ENCODE data around the gene HEATR3.

The HEATR3 gene

DNA sequence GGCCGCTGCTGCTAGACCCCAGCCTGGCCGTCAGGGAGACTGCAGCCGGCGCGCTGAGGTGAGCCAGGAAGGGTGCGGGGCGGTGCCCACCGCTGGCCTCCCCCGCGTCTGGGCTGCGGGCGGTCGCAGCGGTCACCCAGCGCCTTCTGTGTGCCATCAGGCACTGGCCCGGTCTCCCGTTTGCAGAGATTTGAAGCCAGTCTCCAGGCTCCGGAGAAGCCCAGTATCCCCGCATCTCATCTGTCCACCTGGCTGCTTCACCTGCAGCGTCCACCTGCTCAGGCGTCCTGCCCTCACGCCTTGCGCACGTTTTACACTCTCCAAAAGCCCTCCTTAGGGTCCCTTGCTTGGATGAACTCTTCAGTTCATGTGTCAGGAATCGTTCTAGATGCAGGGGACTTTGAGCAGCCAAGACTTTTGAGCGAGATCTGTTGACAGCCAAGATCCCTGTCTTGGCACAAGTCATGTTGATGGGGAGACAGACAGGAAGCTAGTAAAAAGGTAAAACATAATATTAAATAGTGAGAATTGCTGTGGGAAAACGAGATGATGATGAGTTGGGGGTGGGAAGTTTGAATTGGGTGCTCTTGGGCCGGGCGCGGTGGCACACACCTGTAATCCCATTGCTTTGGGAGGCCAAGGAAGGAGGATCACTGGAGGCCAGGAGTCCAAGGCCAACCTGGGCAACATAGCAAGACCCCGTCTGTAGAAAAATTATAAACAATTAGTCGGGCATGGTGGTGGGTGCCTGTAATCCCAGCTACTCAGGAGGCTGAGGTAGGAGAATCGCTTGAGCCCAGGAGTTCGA lies 916 bp downstream of the HEATR3 start:
- Histone ChIP-seq H3K27me3 (ENCODE audit: low read depth) (no peaks in the 10 kb centered on the region), H3K36me3 (replicated peaks) (peaks cover 32% of the 10 kb centered on the region), H3K4me1 (peaks cover 14% of the 10 kb centered on the region), H3K4me3 (peak overlapping the region; percentile 98), H3K9me3 (no peaks in the 10 kb centered on the region)
- DNase-seq (ENCODE audit: low spot score in 2 of 2) = peak in 1 of 2 experiments; percentile 11
- in situ Hi-C loops (cut with MboI; ENCODE audit: low sequenced_read_pairs) = no loop called here

DNA sequence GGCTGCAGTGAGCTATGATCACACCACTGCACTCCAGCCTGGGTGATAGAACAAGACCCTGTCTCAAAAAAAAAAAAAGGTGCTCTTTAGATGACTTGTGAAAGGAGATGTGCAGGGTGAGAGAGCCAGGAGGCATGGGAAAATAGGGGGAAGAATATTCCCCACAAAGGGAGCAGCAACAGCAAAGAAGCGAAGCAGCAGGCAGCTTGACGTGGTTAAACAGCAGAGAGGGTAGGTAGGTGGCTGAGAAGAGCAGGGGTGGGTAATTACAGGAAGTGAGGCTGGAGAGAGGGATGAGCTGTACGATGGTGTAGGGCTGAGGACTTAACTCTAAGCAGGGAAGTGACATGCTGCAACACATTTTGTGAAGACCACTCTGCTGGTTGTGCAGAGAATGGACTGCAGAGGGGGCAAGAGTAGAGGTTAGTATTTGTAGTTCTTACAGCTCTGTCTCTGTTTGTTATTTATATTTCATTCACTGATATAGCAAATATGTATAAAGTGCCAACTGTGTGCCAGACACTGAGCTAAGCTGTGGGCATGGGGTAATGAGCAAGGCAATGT lies 1.6 kb downstream of the HEATR3 start:
- Histone ChIP-seq H3K36me3 (replicated peaks) (peaks cover 32% of the 10 kb centered on the region), H3K27me3 (ENCODE audit: low read depth) (no peaks in the 10 kb centered on the region), H3K4me1 (peaks cover 14% of the 10 kb centered on the region), H3K9me3 (no peaks in the 10 kb centered on the region), H3K4me3 (peak overlapping the region; percentile 98)
- DNase-seq (ENCODE audit: low spot score in 2 of 2) = peak; percentile 60 to 62
- in situ Hi-C loops (cut with MboI; ENCODE audit: low sequenced_read_pairs) = no loop called here

DNA sequence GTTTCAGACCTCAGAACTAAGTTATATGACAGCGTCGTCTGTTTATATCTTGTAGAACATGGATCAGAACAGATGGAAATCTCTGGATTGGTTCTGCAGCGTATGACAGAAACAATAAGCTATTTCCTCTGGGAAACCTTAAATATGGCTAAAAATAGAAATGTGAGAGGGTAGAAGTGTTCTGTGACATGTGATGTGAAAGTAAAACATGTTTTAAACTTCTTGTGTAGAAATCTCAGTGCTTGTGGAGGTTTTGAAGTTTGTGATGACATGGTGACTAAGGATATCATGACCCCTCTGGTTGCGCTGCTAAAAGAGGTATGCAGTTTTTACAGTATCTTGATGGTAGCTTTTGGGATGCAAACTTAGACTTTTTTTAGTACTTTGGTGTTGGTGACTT lies 2.8 kb downstream of the HEATR3 start:
- Histone ChIP-seq H3K9me3 (no peaks in the 10 kb centered on the region), H3K27me3 (ENCODE audit: low read depth) (no peaks in the 10 kb centered on the region), H3K36me3 (replicated peaks) (peaks cover 32% of the 10 kb centered on the region), H3K4me1 (peaks cover 14% of the 10 kb centered on the region), H3K4me3 (no peak overlapping the region)
- in situ Hi-C loops (cut with MboI; ENCODE audit: low sequenced_read_pairs) = no loop called here
- no peak for DNase-seq (ENCODE audit: low spot score in 2 of 2)

DNA sequence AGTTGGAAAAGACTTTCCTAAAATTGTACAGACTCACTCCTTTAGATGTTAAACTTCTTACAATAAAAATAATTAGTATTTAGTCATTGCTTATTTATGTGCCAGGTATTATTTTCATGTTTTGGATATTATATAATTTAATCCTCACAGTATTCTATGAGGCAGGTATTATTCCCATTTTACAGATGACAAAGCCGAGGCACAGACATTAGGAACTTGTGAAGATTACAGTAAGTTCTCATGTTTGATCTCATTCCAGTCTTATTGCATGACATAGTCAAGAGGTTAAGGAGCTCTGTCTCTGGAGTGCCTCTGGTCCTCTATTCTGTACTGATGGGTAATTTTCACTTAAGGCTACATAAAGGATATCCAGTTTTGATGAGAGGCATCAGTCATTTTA lies 3.3 kb downstream of the HEATR3 start:
- Histone ChIP-seq H3K4me1 (peaks cover 14% of the 10 kb centered on the region), H3K36me3 (replicated peaks) (peaks cover 32% of the 10 kb centered on the region), H3K27me3 (ENCODE audit: low read depth) (no peaks in the 10 kb centered on the region), H3K4me3 (no peak overlapping the region), H3K9me3 (no peaks in the 10 kb centered on the region)
- no peak for DNase-seq (ENCODE audit: low spot score in 2 of 2)
- in situ Hi-C loops (cut with MboI; ENCODE audit: low sequenced_read_pairs) = no loop called here

DNA sequence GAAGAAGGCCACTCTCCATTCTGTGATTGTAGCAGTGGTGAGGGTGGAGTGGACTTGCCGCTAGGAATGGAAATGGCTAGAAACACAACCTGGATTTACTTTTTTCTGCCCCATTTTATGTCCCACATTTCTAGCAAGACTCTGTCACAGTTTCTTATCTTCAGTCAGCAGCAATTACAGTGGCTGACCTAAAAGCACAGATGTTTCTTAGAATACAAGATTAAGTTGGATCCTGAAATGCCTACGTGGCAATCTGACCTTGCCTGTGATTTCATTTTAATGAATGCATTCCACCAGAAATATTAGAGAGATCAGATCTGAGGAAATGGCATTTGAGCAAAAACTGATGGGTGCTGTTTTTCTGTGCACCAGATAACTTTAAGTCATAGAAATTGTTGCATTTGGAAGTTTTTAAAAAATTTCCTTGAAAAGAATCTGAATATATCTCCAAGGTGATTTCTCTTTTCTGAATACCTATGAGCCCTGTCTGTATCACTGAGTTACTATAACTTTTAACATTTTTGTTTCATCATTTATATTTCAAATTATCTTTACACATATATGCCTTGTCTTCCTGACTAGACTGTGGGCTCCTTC lies 5.4 kb downstream of the HEATR3 start:
- H3K27me3 ChIP-seq (ENCODE audit: low read depth) = no peaks in the 10 kb centered on the region
- no peak for DNase-seq (ENCODE audit: low spot score in 2 of 2)
- H3K36me3 ChIP-seq (replicated peaks) = peaks cover 37% of the 10 kb centered on the region
- H3K9me3 ChIP-seq = no peaks in the 10 kb centered on the region
- in situ Hi-C loops (cut with MboI; ENCODE audit: low sequenced_read_pairs) = no loop called here
- H3K4me1 ChIP-seq = peaks cover 14% of the 10 kb centered on the region
- H3K4me3 ChIP-seq = no peak overlapping the region

DNA sequence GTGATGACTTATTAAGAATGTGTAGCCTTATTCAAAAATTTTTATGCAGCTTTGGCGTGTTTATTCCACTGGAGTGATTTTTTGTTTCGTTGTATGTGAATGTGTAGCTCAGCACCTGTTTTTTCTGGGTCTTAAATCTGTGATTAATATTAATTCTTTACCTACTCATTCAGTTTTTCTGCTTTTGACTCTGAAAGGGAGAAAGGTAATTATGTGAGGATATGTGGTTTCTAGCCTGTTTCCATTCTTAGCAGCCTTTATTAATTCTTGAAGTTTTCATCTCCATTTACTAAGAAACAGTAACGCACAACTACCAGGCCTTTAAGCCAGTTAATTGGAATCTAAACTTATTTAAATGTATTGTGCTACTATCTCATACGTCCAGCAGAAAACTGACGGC lies 7.0 kb downstream of the HEATR3 start:
- Histone ChIP-seq H3K4me3 (no peak overlapping the region), H3K27me3 (ENCODE audit: low read depth) (no peaks in the 10 kb centered on the region), H3K4me1 (peaks cover 4% of the 10 kb centered on the region), H3K9me3 (no peaks in the 10 kb centered on the region), H3K36me3 (replicated peaks) (peaks cover 46% of the 10 kb centered on the region)
- in situ Hi-C loops (cut with MboI; ENCODE audit: low sequenced_read_pairs) = no loop called here
- DNase-seq (ENCODE audit: low spot score in 2 of 2) = no peak

DNA sequence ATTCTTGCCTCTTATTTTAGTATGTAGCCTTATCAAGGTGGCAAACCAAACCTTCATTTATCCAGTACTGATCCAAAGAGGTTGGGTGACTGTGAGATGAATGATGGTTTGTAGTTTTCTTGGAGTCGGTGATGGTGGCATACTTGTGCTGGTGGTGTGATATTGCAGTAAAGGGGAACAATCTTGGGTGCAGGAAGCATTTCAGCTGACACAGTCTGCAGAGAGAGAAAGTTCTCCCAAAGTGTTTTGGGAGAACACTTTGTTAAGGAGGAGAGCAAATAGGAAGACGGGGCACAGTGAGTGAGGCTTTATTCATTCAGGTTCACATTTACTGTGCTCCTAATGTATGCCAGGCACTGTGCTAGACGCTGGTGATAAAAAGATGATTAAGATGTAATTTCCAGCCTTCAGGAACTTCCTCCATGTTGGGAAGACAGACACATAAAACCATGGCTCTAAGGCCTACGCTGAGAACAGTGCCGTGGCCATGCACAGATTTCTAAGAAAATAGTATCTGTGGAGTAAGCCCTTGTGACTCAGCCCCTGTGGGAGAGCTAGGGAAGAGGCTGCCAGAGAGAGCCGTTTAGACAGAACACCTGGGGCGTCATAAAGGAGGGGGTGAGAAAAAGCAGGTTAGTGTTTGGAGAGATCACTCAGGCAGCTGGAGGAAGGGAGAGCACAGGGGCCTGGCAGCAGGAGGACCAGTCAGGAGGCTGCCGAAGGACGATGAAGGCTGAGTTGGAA lies 13.8 kb downstream of the HEATR3 start:
- in situ Hi-C loops (cut with MboI; ENCODE audit: low sequenced_read_pairs) = no loop called here
- H3K4me3 ChIP-seq = no peak overlapping the region
- no peak for DNase-seq (ENCODE audit: low spot score in 2 of 2)
- H3K4me1 ChIP-seq = no peaks in the 10 kb centered on the region
- H3K9me3 ChIP-seq = no peaks in the 10 kb centered on the region
- H3K36me3 ChIP-seq (replicated peaks) = peaks cover 48% of the 10 kb centered on the region
- no peaks in the 10 kb centered on the region for H3K27me3 ChIP-seq (ENCODE audit: low read depth)

DNA sequence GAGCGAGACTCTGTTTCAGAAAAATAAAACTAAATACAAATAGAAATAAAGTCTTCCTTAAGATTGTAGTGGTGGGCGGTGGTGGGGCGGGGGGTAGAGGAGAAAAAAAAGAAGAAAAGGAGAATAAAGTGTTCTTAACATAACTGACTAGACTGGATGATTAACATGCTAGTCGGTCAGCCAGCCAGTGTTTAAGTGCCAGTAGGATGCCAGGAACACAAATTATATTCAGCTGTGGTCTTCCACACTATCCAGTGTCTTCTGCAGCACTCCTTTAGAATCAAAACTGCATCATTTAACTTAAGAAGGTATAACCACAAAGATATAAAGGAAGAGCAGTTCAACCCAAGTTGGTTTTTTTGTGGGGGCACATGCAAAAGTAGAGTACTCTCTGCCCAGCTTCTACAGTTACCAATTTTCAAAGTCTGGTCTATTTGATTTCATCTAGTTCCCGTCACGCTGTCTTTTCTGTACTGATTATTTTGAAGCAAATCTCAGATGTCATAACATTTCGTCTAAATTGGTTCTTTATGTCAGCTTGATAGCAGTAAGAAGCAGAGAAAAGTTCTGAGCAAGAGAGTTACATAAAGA lies 15.8 kb downstream of the HEATR3 start:
- Histone ChIP-seq H3K27me3 (ENCODE audit: low read depth) (no peaks in the 10 kb centered on the region), H3K4me3 (no peak overlapping the region), H3K36me3 (replicated peaks) (peaks cover 51% of the 10 kb centered on the region), H3K9me3 (no peaks in the 10 kb centered on the region), H3K4me1 (no peaks in the 10 kb centered on the region)
- in situ Hi-C loops (cut with MboI; ENCODE audit: low sequenced_read_pairs) = no loop called here
- DNase-seq (ENCODE audit: low spot score in 2 of 2) = no peak

DNA sequence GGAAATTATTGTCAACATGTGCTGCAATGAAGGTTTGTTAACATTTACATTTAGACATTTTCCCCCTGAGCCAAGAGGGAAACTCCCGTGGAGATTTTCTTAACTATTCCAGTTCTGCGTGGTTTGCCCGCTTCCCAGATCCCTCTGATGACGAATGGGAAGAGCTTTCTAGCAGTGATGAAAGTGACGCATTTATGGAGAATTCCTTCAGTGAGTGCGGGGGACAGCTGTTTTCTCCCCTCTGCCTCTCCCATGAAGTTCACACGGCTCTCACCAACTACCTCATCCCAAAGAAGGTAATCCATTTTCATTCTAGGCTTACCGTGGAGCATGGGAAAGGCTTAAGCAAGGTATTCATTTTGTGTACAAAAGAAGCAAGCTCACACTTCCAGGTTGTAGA lies 18.2 kb downstream of the HEATR3 start:
- in situ Hi-C loops (cut with MboI; ENCODE audit: low sequenced_read_pairs) = no loop called here
- no peaks in the 10 kb centered on the region for H3K9me3 ChIP-seq
- no peak for DNase-seq (ENCODE audit: low spot score in 2 of 2)
- H3K4me1 ChIP-seq = no peaks in the 10 kb centered on the region
- H3K27me3 ChIP-seq (ENCODE audit: low read depth) = no peaks in the 10 kb centered on the region
- H3K36me3 ChIP-seq (replicated peaks) = peaks cover 53% of the 10 kb centered on the region
- H3K4me3 ChIP-seq = no peak overlapping the region

DNA sequence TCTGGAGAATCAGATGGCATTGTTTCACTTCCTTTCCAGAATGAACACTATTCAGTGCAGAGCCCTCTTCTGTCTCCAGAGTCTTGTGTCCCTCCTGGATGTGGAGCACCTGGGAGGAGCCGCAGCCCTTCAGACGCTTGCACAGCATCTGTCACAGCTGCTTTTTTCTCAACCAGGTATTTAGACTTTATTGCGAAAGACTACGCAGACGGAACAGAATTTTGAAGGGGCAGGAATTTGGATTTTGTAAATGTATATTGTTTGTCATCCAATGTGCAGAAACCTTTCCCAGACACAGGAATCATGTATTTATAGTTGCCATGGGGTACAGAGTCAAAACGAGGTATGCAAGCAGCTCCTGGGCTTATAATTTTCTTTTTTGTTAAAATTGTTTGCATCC lies 20.4 kb downstream of the HEATR3 start:
- no peak for DNase-seq (ENCODE audit: low spot score in 2 of 2)
- peaks cover 54% of the 10 kb centered on the region for H3K36me3 ChIP-seq (replicated peaks)
- H3K9me3 ChIP-seq = no peaks in the 10 kb centered on the region
- H3K4me1 ChIP-seq = no peaks in the 10 kb centered on the region
- no peaks in the 10 kb centered on the region for H3K27me3 ChIP-seq (ENCODE audit: low read depth)
- in situ Hi-C loops (cut with MboI; ENCODE audit: low sequenced_read_pairs) = no loop called here
- H3K4me3 ChIP-seq = no peak overlapping the region

DNA sequence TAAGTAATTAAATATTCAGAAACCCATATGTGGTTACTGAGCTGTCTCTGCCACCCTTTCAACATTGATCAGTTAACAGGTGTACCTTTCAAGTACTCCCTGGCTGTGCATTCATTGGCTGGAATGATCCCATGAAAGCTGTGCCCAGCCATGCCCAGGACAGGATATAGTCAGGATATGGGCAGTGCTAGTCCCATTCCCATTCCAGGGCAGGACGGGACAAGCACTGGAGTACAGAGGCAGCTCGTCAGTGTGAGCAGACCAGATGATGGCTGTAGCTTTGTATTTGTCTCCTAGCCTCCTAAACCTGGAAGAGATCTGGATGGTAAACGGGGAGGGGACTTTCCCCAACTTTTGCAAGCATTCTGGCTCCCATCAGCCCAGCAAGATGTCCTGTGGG lies 22.5 kb downstream of the HEATR3 start:
- in situ Hi-C loops (cut with MboI; ENCODE audit: low sequenced_read_pairs) = no loop called here
- Histone ChIP-seq H3K36me3 (replicated peaks) (peaks cover 52% of the 10 kb centered on the region), H3K9me3 (no peaks in the 10 kb centered on the region), H3K27me3 (ENCODE audit: low read depth) (no peaks in the 10 kb centered on the region), H3K4me3 (no peak overlapping the region), H3K4me1 (no peaks in the 10 kb centered on the region; the same call in 1 of the 2 replicates)
- DNase-seq (ENCODE audit: low spot score in 2 of 2) = no peak

DNA sequence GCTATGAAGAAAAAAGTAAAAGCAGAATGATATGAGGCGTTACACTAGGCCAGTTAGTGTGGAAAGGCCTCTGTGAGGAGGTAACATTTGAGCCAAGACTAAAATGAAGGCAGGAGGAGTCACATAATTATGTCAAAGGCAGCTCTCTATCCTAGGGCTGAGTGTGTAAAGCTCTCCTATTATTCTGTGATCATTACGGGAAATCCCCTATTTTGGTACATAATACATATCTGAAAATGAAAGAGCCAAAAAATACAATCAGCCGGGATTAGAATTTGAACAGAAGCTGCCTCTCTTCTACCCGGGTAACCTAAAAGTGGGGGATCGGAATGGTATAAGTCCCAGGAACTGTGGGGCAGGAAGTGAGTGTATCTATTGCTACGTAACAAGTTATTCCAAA lies 27.1 kb downstream of the HEATR3 start:
- Histone ChIP-seq H3K4me1 (no peaks in the 10 kb centered on the region; the same call in 1 of the 2 replicates), H3K4me3 (no peak overlapping the region), H3K27me3 (ENCODE audit: low read depth) (no peaks in the 10 kb centered on the region), H3K9me3 (no peaks in the 10 kb centered on the region), H3K36me3 (replicated peaks) (peaks cover 27% of the 10 kb centered on the region)
- DNase-seq (ENCODE audit: low spot score in 2 of 2) = no peak
- in situ Hi-C loops (cut with MboI; ENCODE audit: low sequenced_read_pairs) = no loop called here

DNA sequence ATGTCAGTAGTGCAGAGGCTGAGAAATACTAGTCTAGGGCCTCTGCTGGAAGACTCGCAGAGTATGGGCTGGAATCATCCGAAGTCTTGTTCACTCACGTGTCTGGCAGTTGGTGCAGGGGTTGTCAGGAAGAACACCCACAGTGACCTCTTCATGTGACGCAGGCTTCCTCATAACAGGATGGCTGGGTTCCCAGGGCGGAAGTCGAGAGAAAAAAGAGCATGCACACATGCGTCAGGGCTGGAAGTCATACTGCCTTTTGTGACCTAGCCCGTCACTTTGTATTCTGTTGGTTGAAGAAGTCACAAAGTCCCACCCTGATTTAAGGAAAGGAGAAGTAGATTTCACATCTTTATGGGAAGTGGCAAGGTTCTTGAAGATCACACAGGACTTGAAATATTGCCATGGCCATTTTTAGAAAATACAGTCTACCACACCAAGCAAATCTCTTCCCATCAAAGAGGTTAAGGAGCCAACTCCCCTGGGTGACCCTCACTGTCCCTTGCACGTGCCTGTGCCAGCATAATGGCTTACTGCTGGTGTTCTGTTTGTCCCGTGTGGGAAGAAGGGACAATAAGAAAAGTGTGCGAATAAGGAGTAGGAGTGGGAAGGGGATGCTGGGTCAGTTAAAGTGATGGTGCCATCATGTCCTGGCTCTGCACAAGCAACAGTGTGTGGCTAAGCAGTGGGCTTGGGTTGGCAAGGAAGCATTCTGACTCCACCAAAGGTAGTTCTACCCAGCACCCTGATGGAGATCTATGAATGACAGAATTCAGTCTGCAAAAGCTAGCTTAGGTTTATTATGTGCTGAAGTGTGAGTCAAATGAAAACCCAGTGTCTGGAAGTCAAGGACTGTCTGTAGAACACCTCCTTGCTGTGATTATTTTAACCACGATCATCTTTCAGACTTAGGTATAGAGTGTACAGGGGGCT lies 28.1 kb downstream of the HEATR3 start:
- peaks cover 21% of the 10 kb centered on the region for H3K36me3 ChIP-seq (replicated peaks)
- no peaks in the 10 kb centered on the region; the same call in 1 of the 2 replicates for H3K4me1 ChIP-seq
- no peak overlapping the region for H3K4me3 ChIP-seq
- DNase-seq (ENCODE audit: low spot score in 2 of 2) = no peak
- in situ Hi-C loops (cut with MboI; ENCODE audit: low sequenced_read_pairs) = no loop called here
- H3K9me3 ChIP-seq = no peaks in the 10 kb centered on the region
- H3K27me3 ChIP-seq (ENCODE audit: low read depth) = no peaks in the 10 kb centered on the region

All from HAP-1 (cell line).